NCI-H748 treated with DMSO at 0.1 percent for 48 hours (cell line): ENCODE measurements around the gene VAPB.

Experiments
- DNase-seq: peaks from one replicate; lab custom pipeline; 2025; lab: John Stamatoyannopoulos, UW

Gene VAPB

DNA sequence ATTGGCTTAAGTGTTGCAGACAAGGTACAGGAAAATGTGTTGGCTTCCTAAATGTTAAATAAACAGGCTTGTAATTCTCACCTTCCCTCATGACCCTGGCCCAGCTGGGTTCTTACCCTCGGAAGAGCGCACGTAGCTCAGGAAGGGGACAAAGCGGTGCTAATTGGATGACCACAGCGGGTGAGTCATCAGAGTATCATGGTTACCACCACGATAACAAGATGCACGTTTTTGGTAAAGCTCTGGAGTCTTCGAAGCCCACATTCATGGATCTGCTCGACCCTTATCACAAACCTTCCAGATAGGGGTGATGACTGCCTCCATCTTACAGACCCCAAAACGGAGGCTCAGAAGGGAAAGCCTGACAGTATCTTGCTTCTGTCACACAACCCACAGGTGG is 93.4 kb downstream of the VAPB start:
- no peak for DNase-seq

DNA sequence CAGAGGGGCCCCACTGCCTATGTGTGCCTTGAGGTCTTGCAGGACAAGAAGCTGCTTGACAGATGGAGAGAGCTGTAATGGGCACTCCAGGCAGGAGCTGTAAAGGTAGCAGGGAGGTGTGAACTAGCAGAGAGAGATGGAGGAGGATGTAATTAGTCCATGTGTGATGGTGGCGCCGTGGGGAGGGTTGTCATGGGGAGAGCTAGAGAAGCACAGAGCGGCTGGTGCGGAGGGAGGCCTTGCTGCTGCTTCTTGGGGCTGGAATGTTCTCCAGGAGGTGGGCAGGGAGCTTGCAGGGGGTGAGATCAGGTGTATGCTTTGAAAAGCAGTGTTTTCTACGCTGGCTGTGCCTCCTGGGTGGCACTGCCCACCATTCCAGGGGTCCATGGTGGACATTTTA is 94.0 kb downstream of the VAPB start:
- DNase-seq = no peak

- no peak for DNase-seq
These were observed 94.4 kb downstream of the VAPB start for GRCh38 chr20:58483470-58483869.

DNA sequence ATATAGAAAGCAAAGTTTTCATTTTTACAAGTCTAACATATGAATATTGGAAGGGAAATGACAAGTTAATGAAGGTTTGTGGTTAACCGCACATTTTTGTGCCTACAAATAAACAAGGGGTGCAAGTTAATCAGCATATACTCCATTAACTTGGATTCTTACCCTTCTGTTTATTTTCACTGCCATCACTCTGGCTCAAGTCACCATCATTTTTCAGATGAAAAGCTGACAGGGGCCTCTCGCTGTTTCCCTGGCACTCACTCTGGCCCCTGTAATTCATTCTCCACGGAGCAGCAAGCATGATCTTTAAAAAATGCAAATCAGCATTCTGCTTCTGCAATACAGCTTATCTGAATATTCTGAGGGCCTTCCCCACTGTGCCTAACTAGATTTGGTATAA is 96.4 kb downstream of the VAPB start:
- DNase-seq = no peak

- DNase-seq = no peak
These were observed 97.2 kb downstream of the VAPB start for GRCh38 chr20:58486207-58486606.

DNA sequence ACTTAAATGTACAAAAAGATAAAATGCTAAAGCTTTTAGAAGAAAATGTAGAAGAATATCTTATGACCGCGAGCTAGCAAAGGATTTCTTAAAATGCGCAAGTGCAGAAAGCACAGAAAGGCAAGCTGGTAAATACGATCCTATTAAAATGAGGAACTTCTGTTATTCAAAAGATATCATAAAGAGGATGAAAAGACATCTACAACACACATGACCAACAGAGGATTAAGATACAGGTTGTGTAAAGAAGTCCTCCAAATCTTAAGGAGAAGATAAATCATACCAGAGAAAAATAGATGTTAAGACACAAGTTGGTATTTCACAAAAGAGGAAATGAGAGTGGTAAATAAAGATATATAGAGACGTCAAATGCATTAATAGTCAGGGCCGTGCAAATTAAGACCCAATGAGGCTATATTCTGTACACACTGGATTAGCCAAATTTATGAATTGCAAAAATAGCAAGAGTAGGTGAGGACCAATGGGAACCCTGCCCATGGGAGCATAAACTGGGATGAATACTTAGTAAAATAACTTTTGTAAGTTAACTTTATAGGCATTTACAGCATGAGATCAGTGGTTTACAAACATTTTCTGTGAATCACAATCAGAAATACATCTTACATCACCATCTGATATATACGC is 103.2 kb downstream of the VAPB start:
- no peak for DNase-seq

- DNase-seq = no peak
These were observed 103.9 kb downstream of the VAPB start for GRCh38 chr20:58492795-58493524.

DNA sequence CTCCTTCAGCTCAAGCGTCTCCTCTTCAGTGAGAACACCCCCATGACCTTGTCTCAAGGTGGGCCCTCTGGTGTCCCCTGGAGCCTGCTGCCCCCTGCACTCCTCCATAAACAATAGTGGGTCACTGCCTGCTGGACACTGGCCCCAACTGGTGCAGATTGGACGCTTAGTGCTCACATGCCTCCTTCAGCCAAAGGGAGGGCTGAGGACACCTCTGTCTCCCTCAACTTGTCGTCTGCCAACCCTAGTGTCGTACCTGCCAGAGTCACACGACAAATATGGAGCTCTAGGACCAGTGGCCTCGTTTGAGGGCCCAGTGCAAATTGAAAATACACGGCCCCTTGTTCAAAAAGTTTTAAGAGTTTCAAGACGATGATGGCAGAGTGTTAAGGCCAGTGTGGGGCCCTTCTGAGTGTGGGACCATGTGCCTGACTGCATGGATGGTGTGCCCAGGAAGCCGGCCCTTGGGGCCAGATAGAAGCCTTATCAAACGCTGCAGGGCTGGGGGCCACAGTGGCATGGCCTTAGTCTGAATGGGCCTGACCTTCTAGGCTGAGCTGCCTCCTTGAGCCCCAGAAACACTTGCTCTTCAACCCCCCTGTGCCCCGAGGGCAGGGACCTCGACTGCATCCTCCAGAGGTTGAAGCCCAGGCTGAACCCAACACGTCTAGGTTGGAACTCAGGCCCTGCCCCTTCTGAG is 106.0 kb downstream of the VAPB start:
- no peak for DNase-seq

- no peak for DNase-seq
These were observed 106.8 kb downstream of the VAPB start for GRCh38 chr20:58495623-58496428.

- no peak for DNase-seq
These were observed 107.4 kb downstream of the VAPB start for GRCh38 chr20:58496429-58496769.

- DNase-seq = no peak
These were observed 108.1 kb downstream of the VAPB start for GRCh38 chr20:58497076-58497641.

DNA sequence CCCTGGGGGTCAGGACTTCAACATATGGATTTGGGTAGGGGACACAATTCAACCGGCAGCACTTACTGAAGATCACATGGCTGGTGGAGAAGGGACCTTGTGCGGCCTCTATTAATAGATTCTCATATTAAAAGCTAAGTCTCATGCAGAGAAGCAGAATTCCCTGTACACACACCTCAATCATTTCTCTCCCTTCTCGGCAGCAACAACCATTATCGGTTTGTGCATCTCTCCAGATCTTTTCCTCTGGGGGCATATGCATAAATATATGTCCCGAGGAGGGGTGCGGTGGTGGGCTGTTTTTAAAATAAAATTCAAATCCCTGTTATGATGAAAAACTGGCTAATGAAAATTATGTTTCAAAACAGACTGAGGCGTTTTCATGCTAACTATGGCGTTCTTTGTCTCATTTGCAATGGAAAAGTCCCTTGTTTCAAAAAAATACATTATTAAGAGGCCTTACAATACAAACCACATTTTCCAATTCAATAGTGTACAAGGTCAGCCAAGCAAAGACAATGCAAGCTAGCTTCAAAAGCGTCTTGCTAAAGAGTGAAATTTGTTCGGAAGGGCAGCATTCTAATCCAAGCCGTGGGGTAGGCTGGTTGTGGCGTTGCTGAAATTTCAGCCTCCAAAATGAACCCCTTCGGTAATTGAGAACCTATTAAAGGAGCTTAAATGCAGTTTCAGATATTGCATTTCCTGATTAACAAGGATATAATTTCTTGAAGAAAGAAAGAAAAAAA is 108.9 kb downstream of the VAPB start:
- DNase-seq = no peak

- DNase-seq = no peak
These were observed 109.5 kb downstream of the VAPB start for GRCh38 chr20:58498470-58499068.

DNA sequence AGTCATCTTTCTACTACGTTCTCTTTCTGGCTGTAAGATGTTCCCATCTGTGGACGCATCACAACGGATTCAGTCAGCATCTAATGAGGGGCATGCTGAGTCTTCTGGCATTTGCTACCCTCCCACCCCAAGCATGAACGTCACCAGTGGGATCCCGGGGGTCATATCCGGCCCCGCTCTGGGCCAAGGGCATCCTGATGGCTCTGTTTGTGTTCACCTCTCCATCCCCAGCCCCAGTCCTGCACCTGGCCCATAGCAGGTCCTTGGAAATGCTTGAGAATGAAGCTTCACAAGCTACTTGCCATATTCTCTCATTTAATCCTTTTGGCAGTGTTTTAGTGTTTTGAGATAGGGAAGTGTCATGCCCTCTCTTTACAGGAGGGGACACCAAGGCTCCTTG is 111.2 kb downstream of the VAPB start:
- DNase-seq = no peak
